SW480 (cell line): ENCODE measurements around the gene ASPDH.

Experiments
- DNase-seq: peaks from one replicate; pipeline ENCODE4 v3.0.0-alpha.2; 2016; ENCODE audit warnings: low spot score

The ASPDH gene

GRCh38 chr19:50514346-50515167, 844 bp upstream of the ASPDH start:
- no peak for DNase-seq

GRCh38 chr19:50512999-50513745, 541 bp downstream of the ASPDH start:
- DNase-seq, result no peak

- DNase-seq, result no peak
Measured at GRCh38 chr19:50512112-50512998, 1.4 kb downstream of the ASPDH start.

GRCh38 chr19:50511069-50511822, 2.5 kb downstream of the ASPDH start, which contains the start of gene JOSD2:
Gene JOSD2 (minus strand): TSS chr19:50511191. CDS start chr19:50510431, 760 bp downstream.
- DNase-seq, result peak; percentile 100

- DNase-seq, result no peak
Measured at GRCh38 chr19:50510700-50511068, 3.0 kb downstream of the ASPDH start.

GRCh38 chr19:50510121-50510670, 3.5 kb downstream of the ASPDH start:
- no peak for DNase-seq

GRCh38 chr19:50509366-50509765, 4.3 kb downstream of the ASPDH start:
- DNase-seq, result no peak

- DNase-seq, result no peak
Measured at GRCh38 chr19:50508843-50509190, 4.9 kb downstream of the ASPDH start.

- DNase-seq, result no peak
Measured at GRCh38 chr19:50507376-50507775, 6.3 kb downstream of the ASPDH start.

GRCh38 chr19:50506700-50507099, 7.0 kb downstream of the ASPDH start:
- DNase-seq, result no peak

GRCh38 chr19:50505856-50506611, 7.7 kb downstream of the ASPDH start:
- no peak for DNase-seq

GRCh38 chr19:50501568-50502475, 11.9 kb downstream of the ASPDH start:
- no peak for DNase-seq

- peak; percentile 71 for DNase-seq
Measured at GRCh38 chr19:50501186-50501567, 12.5 kb downstream of the ASPDH start.

- DNase-seq, result no peak
Measured at GRCh38 chr19:50500753-50501151, 13.0 kb downstream of the ASPDH start.

GRCh38 chr19:50500060-50500752, 13.5 kb downstream of the ASPDH start:
- peak; percentile 57 for DNase-seq

GRCh38 chr19:50498219-50499056, 15.3 kb downstream of the ASPDH start:
- DNase-seq, result no peak

- no peak for DNase-seq
Measured at GRCh38 chr19:50497022-50497405, 16.7 kb downstream of the ASPDH start.
